ENCODE measurements around the gene FBXW7. TPM values are rescaled to one million over a fixed set of nuclear protein-coding genes. Genes with fewer than 3 reads are reported as not detected.

FBXW7 gene
- total and polyA plus RNA-seq, 12 donors, result 12.1 to 87.6 (median 66.8) TPM

GRCh38 chr4:152460488-152460887 is 75.4 kb downstream of the FBXW7 start:
- DNase-seq, result no peak
- H3K4me3 ChIP-seq, result no peak overlapping the region
- intact Hi-C loops (cut with DNase I), result no loop called here
- TF ChIP-seq CTCF (IDR thresholded peaks at IDR 0.05), result peak in 1 of 9 donors; percentile 29
- H3K9me3 ChIP-seq, result no peaks in the 10 kb centered on the region
- H3K36me3 ChIP-seq, result no peaks in the 10 kb centered on the region
- 83 to 86% methylated on average over 1 of the region's 1 CpG for WGBS, 2 donors
- ATAC-seq, result no peak
- H3K27ac ChIP-seq, result peak overlapping the region in 1 of 10 donors; percentile 57
- H3K27me3 ChIP-seq, result no peaks in the 10 kb centered on the region
- peaks cover 0 to 67% (median 18%) of the 10 kb centered on the region in 9 donors for H3K4me1 ChIP-seq

GRCh38 chr4:152459326-152459725 is 76.6 kb downstream of the FBXW7 start:
- H3K9me3 ChIP-seq, result no peaks in the 10 kb centered on the region
- H3K4me1 ChIP-seq, result peaks cover 0 to 59% (median 13%) of the 10 kb centered on the region in 9 donors
- no peaks in the 10 kb centered on the region for H3K27me3 ChIP-seq
- H3K27ac ChIP-seq, result no peak overlapping the region
- WGBS, 2 donors, result 97 to 98% methylated on average over 1 of the region's 1 CpG
- DNase-seq (no peak), ATAC-seq (no peak)
- no peak for TF ChIP-seq CTCF (IDR thresholded peaks at IDR 0.05)
- H3K4me3 ChIP-seq, result no peak overlapping the region
- no peaks in the 10 kb centered on the region for H3K36me3 ChIP-seq
- intact Hi-C loops (cut with DNase I), result loop anchor here in 2 of 10 donors (5.0 to 10.0 kb wide), 2 partner anchors 175 to 183 kb away; no protein-coding TSS in a partner anchor

GRCh38 chr4:152458801-152459302 is 77.0 kb downstream of the FBXW7 start:
- Histone ChIP-seq H3K27me3 (no peaks in the 10 kb centered on the region), H3K9me3 (no peaks in the 10 kb centered on the region), H3K4me3 (no peak overlapping the region), H3K27ac (peak overlapping the region in 1 of 10 donors; percentile 23), H3K4me1 (peaks cover 0 to 54% (median 13%) of the 10 kb centered on the region in 9 donors), H3K36me3 (no peaks in the 10 kb centered on the region)
- DNase-seq, result no peak
- 87 to 90% methylated on average over 1 of the region's 1 CpG for WGBS, 2 donors
- no peak for TF ChIP-seq CTCF (IDR thresholded peaks at IDR 0.05)
- no peak for ATAC-seq
- intact Hi-C loops (cut with DNase I), result loop anchor here in 2 of 10 donors (5.0 to 10.0 kb wide), 2 partner anchors 176 to 183 kb away; no protein-coding TSS in a partner anchor

- Histone ChIP-seq H3K27me3 (no peaks in the 10 kb centered on the region), H3K4me1 (peaks cover 0 to 34% (median 0%) of the 10 kb centered on the region in 9 donors), H3K27ac (no peak overlapping the region), H3K9me3 (no peaks in the 10 kb centered on the region), H3K4me3 (no peak overlapping the region), H3K36me3 (no peaks in the 10 kb centered on the region)
- ATAC-seq, result no peak
- DNase-seq, result no peak
- WGBS, 2 donors, result 97 to 98% methylated on average over 2 of the region's 2 CpGs
- intact Hi-C loops (cut with DNase I), result loop anchor here in 2 of 10 donors (5.0 to 10.0 kb wide), 2 partner anchors 178 to 186 kb away; no protein-coding TSS in a partner anchor
- no peak for TF ChIP-seq CTCF (IDR thresholded peaks at IDR 0.05)
Measured at GRCh38 chr4:152456609-152457008, 79.3 kb downstream of the FBXW7 start.
